HTERT RPE-1 (cell line): Measurements from ENCODE around the gene CAD.

ENCODE experiments used
- in situ Hi-C: fragments of 300-500 bp; cut with MboI; formaldehyde crosslinking; loops from 4 replicates; pipeline ENCODE4 v1.14.3; 2020; ENCODE audit warnings: low sequenced_read_pairs

CAD gene

DNA sequence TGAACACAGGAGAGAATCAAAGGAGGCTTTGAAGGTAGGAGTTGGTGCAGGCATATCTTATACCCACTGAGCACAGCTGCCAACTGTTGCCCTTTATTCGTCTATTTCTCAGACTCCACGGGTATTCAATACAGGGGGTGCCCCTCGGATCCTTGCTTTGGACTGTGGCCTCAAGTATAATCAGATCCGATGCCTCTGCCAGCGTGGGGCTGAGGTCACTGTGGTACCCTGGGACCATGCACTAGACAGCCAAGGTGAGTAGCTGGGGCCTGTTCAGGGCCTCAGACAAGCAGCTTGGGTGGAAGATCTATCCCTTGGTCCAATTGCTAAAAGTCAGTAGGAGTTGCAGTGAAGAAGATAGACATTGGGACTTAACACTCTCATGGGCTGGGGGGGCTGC, 5.2 kb downstream of the CAD start:
- in situ Hi-C loops, result no loop called here

- in situ Hi-C loops, result no loop called here
These were observed 6.2 kb downstream of the CAD start for GRCh38 chr2:27223416-27223815.

DNA sequence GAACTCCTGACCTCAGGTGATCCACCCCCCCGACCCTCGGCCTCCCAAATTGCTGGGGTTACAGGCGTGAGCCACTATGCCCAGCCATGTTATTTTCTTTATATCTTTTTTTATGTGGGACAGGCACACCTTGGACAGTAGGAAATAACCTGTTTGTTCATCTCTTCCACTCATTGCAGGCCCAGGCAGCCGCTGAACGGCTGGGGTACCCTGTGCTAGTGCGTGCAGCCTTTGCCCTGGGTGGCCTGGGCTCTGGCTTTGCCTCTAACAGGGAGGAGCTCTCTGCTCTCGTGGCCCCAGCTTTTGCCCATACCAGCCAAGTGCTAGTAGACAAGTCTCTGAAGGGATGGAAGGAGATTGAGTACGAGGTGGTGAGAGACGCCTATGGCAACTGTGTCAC, 8.4 kb downstream of the CAD start:
- in situ Hi-C loops, result no loop called here

DNA sequence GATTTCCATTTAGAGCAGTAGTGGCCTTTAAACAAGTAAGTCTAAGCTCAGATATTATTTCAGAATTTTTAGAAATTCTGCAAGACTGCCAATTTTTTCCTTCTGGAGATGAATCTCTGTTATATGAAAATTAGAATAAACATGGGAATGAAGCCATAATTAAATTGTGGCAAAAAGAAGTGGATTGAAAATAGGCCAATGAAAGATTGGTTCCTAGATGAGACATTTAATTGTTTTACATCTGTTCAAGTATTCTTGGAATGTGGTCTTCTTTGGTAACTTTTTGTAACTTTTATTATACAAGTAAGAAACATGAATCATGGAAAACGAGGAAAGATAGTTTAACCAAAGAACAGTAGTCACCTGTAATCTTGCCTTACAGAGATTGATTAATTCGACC, 10.3 kb downstream of the CAD start:
- in situ Hi-C loops, result no loop called here

DNA sequence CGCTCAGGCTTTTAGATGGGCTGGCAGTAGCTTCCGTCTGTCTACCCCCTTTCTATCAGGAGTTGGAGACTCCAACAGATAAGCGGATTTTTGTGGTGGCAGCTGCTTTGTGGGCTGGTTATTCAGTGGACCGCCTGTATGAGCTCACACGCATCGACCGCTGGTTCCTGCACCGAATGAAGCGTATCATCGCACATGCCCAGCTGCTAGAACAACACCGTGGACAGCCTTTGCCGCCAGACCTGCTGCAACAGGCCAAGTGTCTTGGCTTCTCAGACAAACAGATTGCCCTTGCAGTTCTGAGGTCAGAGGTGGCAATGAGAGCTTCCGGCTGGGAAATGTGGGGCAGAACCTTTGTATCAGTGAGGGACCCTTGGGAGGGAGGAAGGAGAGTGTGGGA, 14.8 kb downstream of the CAD start:
- in situ Hi-C loops, result no loop called here

- in situ Hi-C loops, result no loop called here
These were observed 16.2 kb downstream of the CAD start for GRCh38 chr2:27233341-27233740.

GRCh38 chr2:27236136-27236535, 19.0 kb downstream of the CAD start:
- in situ Hi-C loops, result no loop called here

DNA sequence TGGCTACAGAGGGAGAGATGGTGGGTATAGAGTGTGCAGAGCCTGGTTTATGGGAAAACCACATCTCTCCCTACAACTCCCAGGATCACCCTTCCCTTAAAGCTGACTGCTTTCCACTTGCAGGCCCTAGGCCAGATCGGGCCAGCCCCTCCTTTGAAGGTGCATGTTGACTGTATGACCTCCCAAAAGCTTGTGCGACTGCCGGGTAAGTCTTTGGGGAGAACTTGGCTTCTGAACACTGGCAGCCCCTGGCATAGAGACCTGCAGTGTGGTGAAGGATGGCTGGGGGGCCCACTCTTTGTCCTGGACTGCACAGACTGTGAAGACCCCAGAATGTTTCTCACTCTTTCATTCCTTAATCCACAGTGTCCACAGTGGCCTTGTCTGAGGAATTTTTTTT, 19.5 kb downstream of the CAD start:
- in situ Hi-C loops, result no loop called here

DNA sequence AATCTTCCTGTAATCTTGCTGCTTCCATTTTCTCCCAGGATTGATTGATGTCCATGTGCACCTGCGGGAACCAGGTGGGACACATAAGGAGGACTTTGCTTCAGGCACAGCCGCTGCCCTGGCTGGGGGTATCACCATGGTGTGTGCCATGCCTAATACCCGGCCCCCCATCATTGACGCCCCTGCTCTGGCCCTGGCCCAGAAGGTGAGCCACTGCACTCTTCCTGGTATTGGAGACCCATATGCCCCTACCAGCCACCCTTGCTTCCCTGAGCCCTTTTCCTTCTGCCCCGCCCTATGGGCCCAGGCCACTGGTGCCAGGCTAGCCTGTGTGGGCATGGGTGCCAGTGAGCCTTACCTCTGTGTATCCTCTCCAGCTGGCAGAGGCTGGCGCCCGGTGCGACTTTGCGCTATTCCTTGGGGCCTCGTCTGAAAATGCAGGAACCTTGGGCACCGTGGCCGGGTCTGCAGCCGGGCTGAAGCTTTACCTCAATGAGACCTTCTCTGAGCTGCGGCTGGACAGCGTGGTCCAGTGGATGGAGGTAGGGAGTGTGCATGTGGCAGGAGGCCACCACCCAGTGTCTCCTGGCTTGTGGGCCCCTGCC, 20.3 kb downstream of the CAD start:
- in situ Hi-C loops, result no loop called here

DNA sequence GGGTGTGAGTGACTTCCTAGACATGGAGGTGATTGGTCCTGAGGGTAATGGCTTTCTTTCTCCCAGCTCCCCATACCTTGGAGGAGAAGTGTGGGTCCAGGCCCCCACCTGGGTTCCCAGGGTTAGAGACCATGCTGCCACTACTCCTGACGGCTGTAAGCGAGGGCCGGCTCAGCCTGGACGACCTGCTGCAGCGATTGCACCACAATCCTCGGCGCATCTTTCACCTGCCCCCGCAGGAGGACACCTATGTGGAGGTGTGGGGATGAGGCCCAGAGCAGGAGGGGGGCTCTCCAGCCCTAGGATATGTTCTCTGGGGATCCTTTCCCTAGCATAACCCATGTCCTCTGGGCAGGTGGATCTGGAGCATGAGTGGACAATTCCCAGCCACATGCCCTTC, 21.8 kb downstream of the CAD start:
- in situ Hi-C loops, result no loop called here

DNA sequence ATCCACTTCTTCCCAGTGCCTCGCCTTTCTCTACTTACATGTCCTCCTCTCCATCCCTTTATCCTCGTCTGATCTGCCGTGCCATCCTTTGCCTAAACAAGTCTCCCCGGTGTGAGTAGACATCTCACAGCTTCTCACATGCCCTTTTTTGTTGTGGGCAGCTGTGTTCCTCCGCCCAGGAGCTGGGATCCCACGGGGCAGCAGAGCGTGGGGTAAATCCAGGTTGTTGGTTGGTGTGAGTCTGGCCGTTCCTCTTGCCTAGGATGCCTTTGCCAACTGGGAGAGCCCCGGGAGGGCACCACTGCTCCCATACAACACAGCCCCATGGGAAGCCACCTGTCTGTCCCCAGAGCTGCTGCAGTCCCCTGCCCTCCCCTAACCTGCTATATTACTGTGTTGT, 23.2 kb downstream of the CAD start:
- in situ Hi-C loops, result no loop called here

DNA sequence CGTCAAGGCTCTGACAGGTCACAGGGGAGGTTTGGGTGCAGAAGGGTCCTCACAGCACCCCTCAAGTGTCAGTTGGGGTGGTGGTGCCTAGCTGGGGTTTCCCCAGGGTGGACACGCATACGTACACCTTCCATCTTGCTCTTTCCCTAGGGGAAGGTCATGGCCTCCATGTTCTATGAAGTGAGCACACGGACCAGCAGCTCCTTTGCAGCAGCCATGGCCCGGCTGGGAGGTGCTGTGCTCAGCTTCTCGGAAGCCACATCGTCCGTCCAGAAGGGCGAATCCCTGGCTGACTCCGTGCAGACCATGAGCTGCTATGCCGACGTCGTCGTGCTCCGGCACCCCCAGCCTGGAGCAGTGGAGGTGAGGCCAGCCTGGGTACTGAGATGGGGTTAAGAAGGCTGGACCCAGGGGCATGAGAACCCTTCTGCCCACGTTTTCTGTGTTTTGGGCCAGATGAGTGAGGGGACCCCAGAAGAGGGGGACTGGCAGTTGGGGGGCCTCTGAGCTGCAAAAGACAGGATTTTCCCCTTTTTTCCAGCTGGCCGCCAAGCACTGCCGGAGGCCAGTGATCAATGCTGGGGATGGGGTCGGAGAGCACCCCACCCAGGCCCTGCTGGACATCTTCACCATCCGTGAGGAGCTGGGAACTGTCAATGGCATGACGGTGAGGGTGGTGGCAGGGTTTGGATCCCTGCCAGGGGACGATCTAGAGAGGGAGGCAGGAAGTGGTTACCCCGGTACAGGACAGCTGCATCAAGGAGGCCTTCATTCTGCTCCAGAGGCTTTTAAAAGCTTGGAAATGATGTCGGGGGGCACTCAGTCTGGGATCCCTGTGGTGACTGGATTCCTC, 24.8 kb downstream of the CAD start:
- in situ Hi-C loops, result no loop called here

DNA sequence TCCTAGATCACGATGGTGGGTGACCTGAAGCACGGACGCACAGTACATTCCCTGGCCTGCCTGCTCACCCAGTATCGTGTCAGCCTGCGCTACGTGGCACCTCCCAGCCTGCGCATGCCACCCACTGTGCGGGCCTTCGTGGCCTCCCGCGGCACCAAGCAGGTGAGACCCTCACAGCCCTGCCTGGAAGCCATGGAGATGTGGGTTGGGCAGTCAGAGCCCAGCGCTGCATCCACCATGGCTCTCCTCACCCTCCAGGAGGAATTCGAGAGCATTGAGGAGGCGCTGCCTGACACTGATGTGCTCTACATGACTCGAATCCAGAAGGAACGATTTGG, 25.4 kb downstream of the CAD start:
- in situ Hi-C loops, result no loop called here

- in situ Hi-C loops, result no loop called here
These were observed 26.4 kb downstream of the CAD start for GRCh38 chr2:27243391-27244130.

- in situ Hi-C loops, result no loop called here
These were observed 27.9 kb downstream of the CAD start for GRCh38 chr2:27245116-27245515.

DNA sequence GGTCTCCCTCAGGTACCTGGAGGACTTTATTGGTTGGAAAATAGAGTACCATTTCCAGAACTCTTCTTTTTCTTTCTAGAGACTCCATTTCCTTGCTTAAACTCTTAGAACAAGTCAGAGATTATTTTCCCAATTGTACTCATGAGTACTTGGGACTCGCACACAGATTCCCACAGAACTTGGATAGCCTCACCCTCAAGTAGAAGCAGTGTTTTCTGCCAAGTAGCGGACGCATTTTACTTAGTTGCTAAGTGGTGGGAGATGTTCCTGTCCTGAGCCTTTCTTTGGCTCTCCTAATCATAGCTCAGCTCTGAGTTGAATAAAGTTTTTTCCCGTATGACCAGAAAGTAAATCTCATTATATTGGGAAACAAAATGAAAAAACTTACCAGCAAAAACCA, 28.5 kb downstream of the CAD start:
- in situ Hi-C loops, result no loop called here

GRCh38 chr2:27247893-27248292, 30.7 kb downstream of the CAD start:
- in situ Hi-C loops, result no loop called here

GRCh38 chr2:27249159-27249890, 32.2 kb downstream of the CAD start:
- in situ Hi-C loops, result no loop called here

DNA sequence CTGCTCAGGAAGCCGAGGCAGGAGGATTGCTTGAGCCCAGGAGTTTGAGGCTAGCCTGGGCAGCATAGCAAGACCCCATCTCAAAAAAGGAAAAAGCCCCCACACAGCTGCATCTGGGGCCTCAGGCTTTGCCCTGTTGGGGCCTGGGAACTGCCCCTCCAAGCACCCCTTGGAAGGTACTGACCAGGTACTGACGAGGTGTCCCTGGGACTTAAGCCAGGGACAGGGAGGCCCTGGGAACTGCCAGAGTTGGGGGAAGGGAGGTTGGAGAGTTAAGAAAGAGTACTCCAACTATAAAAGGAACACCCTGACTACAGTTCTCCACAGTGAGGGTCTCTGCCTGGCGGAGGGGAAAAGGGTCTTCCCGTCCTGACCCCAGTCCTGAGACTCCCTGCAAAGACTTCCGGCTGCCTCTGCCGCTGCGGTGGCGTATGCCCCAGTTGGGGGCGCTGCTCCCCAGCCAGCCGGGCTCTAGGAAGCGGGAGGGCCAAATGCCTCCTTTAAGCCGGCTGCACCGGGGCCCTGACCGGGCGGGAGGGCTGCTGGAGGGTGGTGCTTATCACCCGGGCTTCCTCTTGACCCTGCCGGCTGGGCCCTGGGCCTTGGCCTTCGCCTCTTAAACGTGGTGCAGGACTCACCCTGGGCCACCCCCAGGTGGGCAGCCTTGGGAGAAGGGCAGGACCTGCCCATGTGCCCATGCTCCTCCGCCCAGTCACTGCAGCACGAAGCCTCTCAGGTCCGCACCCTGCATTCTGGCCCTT, 32.9 kb downstream of the CAD start:
- in situ Hi-C loops, result no loop called here

DNA sequence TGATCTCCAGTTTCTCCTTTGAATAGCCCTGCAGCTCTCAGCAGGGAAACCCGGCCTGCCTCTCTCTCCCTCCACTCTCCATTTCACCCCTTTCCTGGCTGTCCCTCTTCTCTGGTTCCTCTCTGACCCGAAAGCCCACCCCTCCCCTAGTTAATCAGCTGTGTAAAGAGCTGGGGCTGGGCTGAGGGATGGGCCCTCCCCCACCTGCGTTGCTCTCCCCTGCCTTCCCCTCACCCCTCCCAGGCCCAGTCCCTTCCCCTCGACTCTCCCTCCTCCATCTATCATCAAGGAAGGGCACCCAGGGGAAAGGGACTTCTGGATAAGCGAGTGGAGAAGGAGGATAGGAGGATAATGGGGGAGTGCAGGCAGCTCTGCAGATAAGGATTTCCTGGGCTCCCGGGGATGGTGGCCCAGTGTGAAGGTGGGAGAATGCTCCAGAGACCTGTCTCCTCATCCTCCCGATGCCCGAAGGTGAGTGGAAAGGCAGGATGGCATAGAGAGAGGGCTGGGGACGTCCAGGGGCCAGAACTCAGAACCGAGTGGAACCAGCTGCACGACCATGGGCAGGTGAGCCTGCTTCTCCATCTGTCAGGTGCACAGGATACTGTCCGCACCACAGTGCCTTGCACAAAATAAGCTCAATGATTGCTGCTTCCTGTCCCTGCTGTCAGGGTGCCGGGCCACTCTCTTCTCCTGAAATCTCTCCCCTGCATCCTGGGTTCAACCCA, 33.6 kb downstream of the CAD start:
- in situ Hi-C loops, result no loop called here
